H9 (cell line): ENCODE results near the gene TNKS2. TPM values are rescaled to one million over a fixed set of nuclear protein-coding genes. Genes with fewer than 3 reads are reported as not detected.

Experiments used
- DNase-seq: peaks from one replicate; pipeline ENCODE4 v3.0.0-alpha.2; 2017
- H2AFZ ChIP-seq: one replicate; pipeline ENCODE4 v1.6.1; 2013; ENCODE audit warnings: mild to moderate bottlenecking, low read length, control low read depth, moderate library complexity
- H2AK5ac ChIP-seq: 2 replicates; pipeline ENCODE4 v1.6.1; 2013; ENCODE audit warnings: low read length, control low read depth, mixed read lengths; ENCODE audit not compliant: insufficient read length
- H2BK120ac ChIP-seq: one replicate; pipeline ENCODE4 v1.6.1; 2013; ENCODE audit warnings: low read depth, mild to moderate bottlenecking, low read length, control low read depth, inconsistent platforms; ENCODE audit not compliant: poor library complexity, severe bottlenecking
- H2BK12ac ChIP-seq: 2 replicates; pipeline ENCODE4 v1.6.1; 2013; ENCODE audit warnings: low read length, control low read depth, mixed read lengths, low read depth; ENCODE audit not compliant: insufficient read length
- H2BK15ac ChIP-seq: 2 replicates; pipeline ENCODE4 v1.6.1; 2013; ENCODE audit warnings: low read depth, low read length, control low read depth
- H2BK20ac ChIP-seq: one replicate; pipeline ENCODE4 v1.6.1; 2013; ENCODE audit warnings: low read depth, mild to moderate bottlenecking, low read length, control low read depth, inconsistent platforms; ENCODE audit not compliant: poor library complexity, severe bottlenecking
- H2BK5ac ChIP-seq: 2 replicates; pipeline ENCODE4 v1.6.1; 2013; ENCODE audit warnings: low read length, control low read depth, mixed read lengths; ENCODE audit not compliant: insufficient read length
- H3K14ac ChIP-seq: 2 replicates; pipeline ENCODE4 v1.6.1; 2013; ENCODE audit warnings: low read length, control low read depth; ENCODE audit not compliant: insufficient read depth
- H3K18ac ChIP-seq: 2 replicates; pipeline ENCODE4 v1.6.1; 2013; ENCODE audit warnings: low read depth, mild to moderate bottlenecking, mixed read lengths, low read length, control low read depth; ENCODE audit not compliant: insufficient read length
- H3K23ac ChIP-seq: 2 replicates; pipeline ENCODE4 v1.6.1; 2013; ENCODE audit warnings: low read length, control low read depth, mixed read lengths, low read depth; ENCODE audit not compliant: insufficient read length
- H3K23me2 ChIP-seq: 2 replicates; pipeline ENCODE4 v1.6.1; 2013; ENCODE audit warnings: low read depth, mild to moderate bottlenecking, mixed read lengths, low read length, control low read depth; ENCODE audit not compliant: insufficient read length, poor library complexity, severe bottlenecking
- H3K27ac ChIP-seq: 2 replicates; pipeline ENCODE4 v1.5.1; 2013; ENCODE audit warnings: low read length, control low read depth, mixed read lengths, low read depth; ENCODE audit not compliant: insufficient read length
- H3K27me3 ChIP-seq: 2 replicates; pipeline ENCODE4 v1.6.1; 2013; ENCODE audit warnings: low read length, control low read depth, inconsistent platforms; ENCODE audit not compliant: insufficient read depth
- H3K4ac ChIP-seq: 2 replicates; pipeline ENCODE4 v1.6.1; 2013; ENCODE audit warnings: low read depth, mild to moderate bottlenecking, control low read depth, inconsistent platforms, low read length, moderate library complexity
- H3K4me1 ChIP-seq: 2 replicates; pipeline ENCODE4 v1.6.1; 2013; ENCODE audit warnings: low read length, control low read depth, inconsistent platforms; ENCODE audit not compliant: insufficient read depth
- H3K4me2 ChIP-seq: 2 replicates; pipeline ENCODE4 v1.6.1; 2013; ENCODE audit warnings: low read length, control low read depth, mixed read lengths; ENCODE audit not compliant: insufficient read length, insufficient read depth
- H3K56ac ChIP-seq: 2 replicates; pipeline ENCODE4 v1.6.1; 2013; ENCODE audit warnings: low read depth, mild to moderate bottlenecking, mixed read lengths, low read length, control low read depth; ENCODE audit not compliant: insufficient read length
- H3K79me1 ChIP-seq: 2 replicates; pipeline ENCODE4 v1.6.1; 2013; ENCODE audit warnings: low read depth, mild to moderate bottlenecking, moderate library complexity, low read length, control low read depth, inconsistent platforms; ENCODE audit not compliant: insufficient read depth, poor library complexity, severe bottlenecking
- H3K79me2 ChIP-seq: 2 replicates; pipeline ENCODE4 v1.6.1; 2013; ENCODE audit warnings: low read length, control low read depth, inconsistent platforms; ENCODE audit not compliant: insufficient read depth
- H3K9ac ChIP-seq: 2 replicates; pipeline ENCODE4 v1.6.1; 2013; ENCODE audit warnings: low read length, control low read depth, mixed read lengths; ENCODE audit not compliant: insufficient read length; ENCODE audit errors: extremely low read depth
- H3K9me3 ChIP-seq: one replicate; pipeline ENCODE4 v1.6.1; 2013; ENCODE audit warnings: low read depth, low read length, inconsistent platforms; ENCODE audit not compliant: control insufficient read depth
- H3T11ph ChIP-seq: one replicate; pipeline ENCODE4 v1.6.1; 2013; ENCODE audit warnings: mild to moderate bottlenecking, low read length, control low read depth, inconsistent platforms
- H4K20me1 ChIP-seq: one replicate; pipeline ENCODE4 v1.6.1; 2013; ENCODE audit not compliant: control insufficient read depth, insufficient read length, insufficient read depth
- H4K5ac ChIP-seq: 2 replicates; pipeline ENCODE4 v1.6.1; 2013; ENCODE audit warnings: low read depth, mild to moderate bottlenecking, mixed read lengths, low read length, control low read depth; ENCODE audit not compliant: insufficient read length
- H4K8ac ChIP-seq: replicated peaks from 2 replicates; pipeline ENCODE4 v1.6.1; 2013; ENCODE audit warnings: low read length, control low read depth, mixed read lengths, low read depth; ENCODE audit not compliant: insufficient read length
- H4K91ac ChIP-seq: 2 replicates; pipeline ENCODE4 v1.6.1; 2013; ENCODE audit warnings: low read depth, mild to moderate bottlenecking, moderate library complexity, mixed read lengths, low read length, control low read depth; ENCODE audit not compliant: insufficient read length
- H3K27ac Mint-ChIP-seq, 3 experiments: 2 replicates in 2 of 3; 3 replicates in 1 of 3; pipeline ENCODE4 v1.8.0; 2020 to 2021; ENCODE audit warnings: mixed read lengths in 3 of 3, mild to moderate bottlenecking in 1 of 3, moderate library complexity in 1 of 3
- H3K27me3 Mint-ChIP-seq: 2 replicates; pipeline ENCODE4 v1.8.0; 2021; ENCODE audit warnings: low read depth, mild to moderate bottlenecking, moderate library complexity, mixed read lengths
- H3K36me3 Mint-ChIP-seq, 3 experiments: 2 replicates in 2 of 3; 3 replicates in 1 of 3; pipeline ENCODE4 v1.8.0; 2020 to 2021; ENCODE audit warnings: low read depth in 3 of 3, mixed read lengths in 3 of 3; ENCODE audit not compliant: insufficient read depth in 1 of 3
- H3K4me1 Mint-ChIP-seq, 2 experiments: 2 replicates each; pipeline ENCODE4 v1.8.0; 2020; ENCODE audit warnings: mixed read lengths in 2 of 2
- H3K4me3 Mint-ChIP-seq, 2 experiments: 2 replicates in 1 of 2; 3 replicates in 1 of 2; pipeline ENCODE4 v1.8.0; 2020 to 2021; ENCODE audit warnings: mild to moderate bottlenecking in 2 of 2, mixed read lengths in 2 of 2, moderate library complexity in 1 of 2
- H3K9me3 Mint-ChIP-seq, 2 experiments: 2 replicates in 1 of 2; 3 replicates in 1 of 2; pipeline ENCODE4 v1.8.0; 2020; ENCODE audit warnings: mild to moderate bottlenecking in 2 of 2, mixed read lengths in 2 of 2, moderate library complexity in 1 of 2
- WGBS: extraction: QIAGEN DNeasy Blood & Tissue Kit; methylation state at CpG from one replicate; pipeline ENCODE4 v1.1.7; 2013; ENCODE audit warnings: missing lambda C conversion rate, low lambda C conversion rate, mixed read lengths; ENCODE audit not compliant: insufficient read length; ENCODE audit errors: extremely low coverage; 5-methylcytosine and 5-hydroxymethylcytosine counted together
- total RNA-seq: library from RNA; stranded (reverse); gene quantifications from 2 replicates; pipeline ENCODE4 v1.2.1, GENCODE V29; 2021
- TF ChIP-seq, protein P1 (sequence below): fragments of 200-600 bp; sonication (generic); conservative IDR thresholded peaks from 3 replicates; pipeline ENCODE4 v1.8.0; 2021; ENCODE audit warnings: antibody characterized with exemption, mild to moderate bottlenecking

The TNKS2 gene
- total RNA-seq, 1 experiment from 2014 or later: 58.9 TPM

DNA sequence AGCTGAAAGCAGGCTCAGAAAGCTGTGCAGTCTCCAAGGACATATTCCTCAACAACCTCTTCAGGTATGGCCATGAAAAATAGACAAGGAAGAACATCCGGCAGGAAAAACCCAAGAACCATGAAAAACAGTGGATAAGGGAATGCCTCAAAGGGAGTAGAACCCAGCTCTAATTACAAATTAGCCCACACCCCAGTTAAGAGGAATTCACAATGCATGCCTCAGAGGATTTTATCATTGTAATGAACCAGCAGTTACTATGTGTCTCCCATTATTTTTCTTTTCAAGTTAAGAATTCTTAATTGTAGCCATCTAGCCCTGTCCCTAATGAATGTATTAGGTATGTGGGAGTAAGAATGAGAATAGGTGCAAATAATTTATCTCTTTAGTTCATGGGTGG lies 19.7 kb upstream of the TNKS2 start:
- Histone ChIP-seq H4K20me1 (no peaks in the 10 kb centered on the region), H4K8ac (no peak overlapping the region), H3K9me3 (no peaks in the 10 kb centered on the region), H3K79me2 (no peaks in the 10 kb centered on the region), H3K14ac (no peak overlapping the region), H3K4ac (no peak overlapping the region), H2BK15ac (no peak overlapping the region), H3T11ph (no peak overlapping the region), H3K23me2 (no peaks in the 10 kb centered on the region), H3K18ac (no peak overlapping the region), H2AK5ac (no peak overlapping the region), H2BK5ac (no peak overlapping the region), H4K91ac (no peak overlapping the region), H3K56ac (no peak overlapping the region), H2BK12ac (no peak overlapping the region), H2BK120ac (no peak overlapping the region), H3K9ac (no peak overlapping the region), H3K79me1 (no peaks in the 10 kb centered on the region), H3K23ac (no peak overlapping the region), H3K4me1 (peaks cover 8% of the 10 kb centered on the region; the same call in 1 of the 2 replicates), H3K4me2 (no peak overlapping the region), H3K27ac (no peak overlapping the region), H3K27me3 (no peaks in the 10 kb centered on the region), H4K5ac (no peak overlapping the region), H2AFZ (peak overlapping the region; percentile 66), H2BK20ac (no peak overlapping the region)
- Mint-ChIP-seq H3K36me3 (no peaks in the 10 kb centered on the region; a peak in 1 of 7 replicates), H3K27ac (peak overlapping the region; percentile 27 to 90 (median 34); a peak in 3 of 7 replicates), H3K4me3 (no peak overlapping the region; a peak in 1 of 5 replicates), H3K27me3 (no peaks in the 10 kb centered on the region), H3K4me1 (peaks cover 23 to 32% of the 10 kb centered on the region in 2 experiments), H3K9me3 (peaks cover 3 to 5% of the 10 kb centered on the region in 2 experiments; a peak in 3 of 5 replicates)
- TF ChIP-seq, protein P1, sequence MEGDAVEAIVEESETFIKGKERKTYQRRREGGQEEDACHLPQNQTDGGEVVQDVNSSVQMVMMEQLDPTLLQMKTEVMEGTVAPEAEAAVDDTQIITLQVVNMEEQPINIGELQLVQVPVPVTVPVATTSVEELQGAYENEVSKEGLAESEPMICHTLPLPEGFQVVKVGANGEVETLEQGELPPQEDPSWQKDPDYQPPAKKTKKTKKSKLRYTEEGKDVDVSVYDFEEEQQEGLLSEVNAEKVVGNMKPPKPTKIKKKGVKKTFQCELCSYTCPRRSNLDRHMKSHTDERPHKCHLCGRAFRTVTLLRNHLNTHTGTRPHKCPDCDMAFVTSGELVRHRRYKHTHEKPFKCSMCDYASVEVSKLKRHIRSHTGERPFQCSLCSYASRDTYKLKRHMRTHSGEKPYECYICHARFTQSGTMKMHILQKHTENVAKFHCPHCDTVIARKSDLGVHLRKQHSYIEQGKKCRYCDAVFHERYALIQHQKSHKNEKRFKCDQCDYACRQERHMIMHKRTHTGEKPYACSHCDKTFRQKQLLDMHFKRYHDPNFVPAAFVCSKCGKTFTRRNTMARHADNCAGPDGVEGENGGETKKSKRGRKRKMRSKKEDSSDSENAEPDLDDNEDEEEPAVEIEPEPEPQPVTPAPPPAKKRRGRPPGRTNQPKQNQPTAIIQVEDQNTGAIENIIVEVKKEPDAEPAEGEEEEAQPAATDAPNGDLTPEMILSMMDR: no peak
- no CpG with 5 or more reads among the region's 1 CpG for WGBS
- no peak for DNase-seq
